Right kidney (tissue), 1 donor: ENCODE measurements around the gene RHCG.

Experiments used
- DNase-seq: peaks from one replicate; pipeline ENCODE4 v3.0.0-alpha.2; 2016

RHCG gene

DNA sequence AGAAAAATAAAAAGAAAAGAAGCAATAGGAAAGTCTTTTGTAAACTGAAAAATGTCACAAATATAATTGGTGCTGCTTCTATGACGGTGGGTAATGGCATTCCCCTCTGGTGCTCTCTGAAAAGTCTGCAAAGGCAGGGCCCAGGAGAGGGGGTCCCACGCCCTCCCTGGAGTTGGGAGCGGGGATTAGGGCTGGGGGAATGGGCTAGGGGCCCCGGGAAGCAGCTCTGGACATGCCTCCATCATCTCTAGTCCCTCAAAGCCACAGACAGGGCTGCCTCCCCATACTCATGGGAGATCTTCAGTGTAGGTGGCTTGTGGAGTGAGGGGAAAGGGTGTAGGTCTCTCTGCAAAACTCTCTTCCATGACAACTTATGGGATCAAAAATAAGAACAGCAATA is 7.8 kb upstream of the RHCG start:
- DNase-seq = no peak

DNA sequence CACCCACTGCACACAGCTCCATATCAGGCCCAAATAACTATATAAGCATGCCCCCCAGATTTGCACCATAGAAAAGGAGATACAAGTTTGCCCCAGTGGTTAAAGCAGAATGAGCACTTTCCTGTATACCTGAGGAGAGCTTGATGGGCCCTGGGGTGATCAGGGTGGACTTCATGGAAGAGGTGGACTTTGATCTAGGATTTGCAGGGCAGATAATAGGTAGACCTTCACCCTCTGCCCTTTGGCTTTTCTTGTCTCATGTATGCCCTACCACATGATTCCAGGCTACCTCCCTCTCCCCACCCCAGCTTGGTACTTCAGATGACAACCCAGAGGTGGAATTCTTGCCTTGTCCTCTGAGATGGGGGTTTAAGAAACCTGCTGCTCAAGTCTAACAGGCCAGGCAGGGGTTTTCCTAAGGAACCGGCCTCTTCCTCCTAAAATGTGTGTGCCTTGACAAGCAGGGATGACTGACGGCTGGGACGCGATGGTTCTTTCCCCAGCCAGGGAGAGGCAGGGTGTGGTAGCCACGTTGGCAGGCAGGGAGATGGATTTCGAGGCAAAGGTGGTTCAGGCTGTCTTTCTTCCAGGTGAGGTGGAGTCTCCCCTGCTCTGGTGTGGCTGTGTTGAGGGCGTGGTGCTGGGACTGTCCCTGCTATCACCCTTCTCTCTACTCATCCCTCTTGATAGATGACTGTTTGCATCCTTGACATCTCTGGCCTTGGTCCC is 6.6 kb upstream of the RHCG start:
- DNase-seq = no peak

DNA sequence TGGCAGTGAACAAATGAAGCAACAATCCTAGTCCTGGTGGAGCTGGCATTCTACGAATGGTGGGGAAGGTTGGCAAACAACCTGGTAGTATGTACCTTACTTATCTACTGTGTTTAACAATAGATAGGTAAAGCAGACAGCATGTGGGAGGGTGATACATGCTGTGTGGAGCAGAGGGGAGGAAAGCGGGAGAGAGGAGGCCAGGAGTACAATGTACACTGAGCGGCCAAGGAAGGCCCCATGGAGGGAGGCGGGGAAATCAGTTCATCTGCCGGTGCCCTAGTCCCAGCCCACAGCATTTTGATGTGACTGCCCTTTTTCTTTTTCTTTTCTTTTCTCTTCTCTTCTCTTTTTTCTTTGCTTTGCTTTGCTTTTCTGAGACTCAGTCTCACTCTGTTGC is 5.3 kb upstream of the RHCG start:
- no peak for DNase-seq

DNA sequence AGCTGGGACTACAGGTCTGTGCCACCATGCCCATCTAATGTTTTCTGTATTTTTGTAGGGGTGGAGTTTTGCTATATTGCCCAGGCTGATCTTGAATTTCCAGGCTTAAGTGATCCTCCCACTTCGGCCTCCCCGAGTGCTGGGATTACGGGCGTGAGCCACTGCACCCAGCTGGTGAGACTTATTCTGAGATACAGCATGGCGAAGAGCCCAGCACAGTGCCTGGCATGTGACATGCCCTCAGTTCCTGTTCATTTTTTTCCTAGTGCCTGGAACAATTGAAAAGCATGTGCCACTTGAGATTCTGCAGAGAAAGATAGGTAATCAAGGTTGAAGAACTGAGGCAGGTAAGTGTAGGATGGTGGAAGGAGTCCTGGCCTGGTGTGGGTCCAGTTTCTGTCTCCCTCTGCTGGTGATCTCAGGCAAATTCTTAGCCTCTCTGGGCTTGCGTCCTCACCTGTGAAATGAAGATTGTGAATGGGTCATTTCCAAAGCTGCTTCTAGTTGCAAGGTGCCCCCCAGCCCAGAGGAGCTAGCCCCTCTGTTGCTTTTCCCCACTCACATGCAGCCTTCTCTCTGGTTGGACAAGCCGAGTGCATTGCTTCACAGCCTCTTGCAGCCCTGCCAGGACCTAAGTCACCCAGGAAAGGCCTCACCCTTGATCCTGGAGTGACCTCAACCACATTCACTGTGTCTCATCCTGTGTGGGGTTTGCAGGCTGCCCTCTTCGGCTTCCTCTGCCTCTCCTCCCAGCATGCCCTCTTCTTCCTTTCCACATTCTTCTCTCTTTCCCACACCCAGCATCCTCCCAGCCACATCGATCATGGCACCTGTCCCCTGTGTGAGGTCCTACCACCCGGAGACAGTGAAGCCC is 4.3 kb upstream of the RHCG start:
- DNase-seq = no peak

DNA sequence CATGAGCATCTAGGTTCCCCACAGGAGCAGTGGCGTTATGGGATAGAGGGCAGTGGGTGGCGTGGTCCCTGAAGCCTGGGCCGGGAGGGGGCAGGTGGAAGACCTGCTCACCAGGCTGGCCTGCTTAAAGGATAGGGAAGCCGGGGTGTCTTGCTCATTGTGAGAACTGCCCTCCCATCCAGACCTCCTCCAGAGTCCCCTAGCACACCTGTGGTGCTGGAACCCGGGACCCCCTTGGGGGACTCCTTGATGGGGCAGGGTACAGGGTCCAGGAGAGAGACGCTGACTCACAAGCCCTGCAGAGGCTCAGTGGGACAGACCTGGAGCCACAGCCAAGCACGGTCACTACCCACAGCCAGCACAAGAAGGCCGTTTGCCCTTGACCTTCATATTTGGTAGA is 2.8 kb upstream of the RHCG start:
- no peak for DNase-seq

DNA sequence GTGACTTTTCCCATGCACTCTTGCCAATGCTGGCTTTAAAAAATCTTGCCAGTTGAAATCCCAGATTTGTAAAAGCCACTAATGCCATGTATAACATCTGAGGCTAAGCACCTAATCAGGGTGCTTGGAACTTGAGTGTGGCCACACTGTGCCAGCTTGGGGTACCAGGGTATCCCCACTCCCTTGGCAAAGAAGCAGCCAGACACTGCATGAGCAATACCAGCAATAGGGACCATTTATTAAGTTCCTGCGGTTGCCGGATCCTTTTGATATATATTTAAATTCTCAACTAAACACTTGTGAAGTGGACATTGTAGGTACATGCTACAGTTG is 2.2 kb upstream of the RHCG start:
- no peak for DNase-seq

DNA sequence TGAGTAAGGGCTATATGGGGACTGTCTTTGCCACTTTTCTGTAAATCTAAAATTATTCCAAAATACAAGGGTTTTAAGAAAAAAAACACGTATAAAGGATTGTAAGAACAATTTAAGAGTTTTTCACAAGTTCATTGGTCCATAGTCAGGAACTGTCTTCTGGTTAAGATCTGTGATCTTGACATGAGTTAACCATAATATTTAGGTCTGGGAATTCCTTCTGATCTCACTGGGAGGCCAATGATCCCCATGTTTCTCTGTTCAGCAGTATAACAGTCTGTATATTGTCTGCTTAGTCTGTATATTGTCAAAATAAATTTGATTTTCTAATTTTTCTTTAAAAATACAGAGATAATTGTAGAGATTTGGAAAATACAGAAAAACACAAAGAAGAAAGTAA is 848 bp upstream of the RHCG start:
- no peak for DNase-seq

DNA sequence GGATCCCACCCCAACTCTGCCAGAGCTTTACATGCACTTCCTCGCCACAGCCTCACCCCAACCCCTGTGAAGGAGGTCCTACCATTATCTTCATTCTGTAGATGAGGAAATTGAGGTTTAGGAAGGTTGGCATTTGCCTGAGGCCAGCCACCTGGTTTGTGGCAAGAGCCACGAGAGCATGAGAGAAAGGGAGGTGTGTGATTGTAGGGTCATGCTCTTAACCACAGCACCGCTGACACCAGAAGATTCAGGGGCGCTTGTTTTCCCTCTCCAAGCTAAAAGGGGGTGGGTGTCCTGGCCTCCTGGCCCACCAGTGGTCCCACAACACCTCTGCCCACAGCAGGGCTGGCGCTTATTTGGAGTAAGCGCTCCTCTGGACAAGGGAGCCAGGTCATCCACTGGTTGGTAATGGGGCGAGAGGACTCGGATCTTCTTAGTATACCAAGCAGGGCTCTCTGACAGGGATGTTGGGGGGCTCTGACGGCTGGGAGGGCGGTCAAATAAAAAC is 691 bp downstream of the RHCG start:
- DNase-seq = no peak

DNA sequence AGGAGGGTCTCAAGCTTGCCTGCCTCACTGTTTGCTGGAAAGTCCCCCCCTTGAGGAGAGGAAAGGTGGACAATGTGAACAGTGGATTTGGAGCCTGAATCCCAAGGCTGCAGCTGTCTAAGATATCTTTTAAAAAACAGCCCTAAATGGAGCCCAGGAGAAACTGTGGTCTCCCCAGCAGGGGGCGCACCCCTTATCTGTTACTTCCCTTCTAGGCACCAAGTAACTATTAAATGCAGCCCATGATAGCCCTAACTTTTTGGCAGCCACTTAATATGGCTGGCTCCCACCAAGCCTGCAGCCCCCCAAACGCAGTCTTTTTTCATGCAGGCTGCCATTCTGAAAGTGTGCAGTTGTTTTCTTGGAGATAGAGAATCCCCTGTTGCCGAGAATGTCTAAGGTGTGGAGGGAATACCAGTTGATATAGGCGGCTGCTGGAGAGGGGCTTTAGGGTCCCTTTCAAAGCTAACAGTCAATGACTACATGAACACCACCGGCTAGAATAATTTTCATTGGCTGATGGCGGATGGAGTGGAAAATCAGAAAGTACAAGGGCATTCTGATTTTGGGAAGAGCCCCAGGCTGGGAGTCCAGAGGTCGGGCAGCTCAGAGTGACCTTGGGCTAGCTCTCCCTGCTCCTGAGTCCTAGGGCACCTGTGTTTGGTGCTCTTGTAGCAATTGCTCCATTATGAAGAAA is 1.3 kb downstream of the RHCG start:
- no peak for DNase-seq

DNA sequence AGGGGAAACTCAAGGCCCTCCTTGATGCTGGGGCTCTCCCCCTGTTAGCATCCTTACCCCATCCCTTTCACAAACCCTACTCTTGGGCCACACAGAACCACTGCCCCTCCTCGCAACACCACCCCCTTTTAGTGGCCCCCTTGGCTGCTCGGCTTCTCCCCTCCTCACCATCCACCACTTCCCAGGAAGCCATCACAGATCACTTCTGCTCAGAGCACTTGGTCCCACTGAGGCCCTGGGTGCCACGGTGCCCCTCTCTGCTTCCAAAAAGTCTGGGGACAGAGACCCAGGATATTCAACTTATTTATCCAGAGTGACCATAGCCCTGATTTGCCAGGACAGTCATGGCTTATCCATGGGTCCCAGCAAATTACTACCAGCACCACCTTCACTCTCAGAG is 2.4 kb downstream of the RHCG start:
- no peak for DNase-seq

DNA sequence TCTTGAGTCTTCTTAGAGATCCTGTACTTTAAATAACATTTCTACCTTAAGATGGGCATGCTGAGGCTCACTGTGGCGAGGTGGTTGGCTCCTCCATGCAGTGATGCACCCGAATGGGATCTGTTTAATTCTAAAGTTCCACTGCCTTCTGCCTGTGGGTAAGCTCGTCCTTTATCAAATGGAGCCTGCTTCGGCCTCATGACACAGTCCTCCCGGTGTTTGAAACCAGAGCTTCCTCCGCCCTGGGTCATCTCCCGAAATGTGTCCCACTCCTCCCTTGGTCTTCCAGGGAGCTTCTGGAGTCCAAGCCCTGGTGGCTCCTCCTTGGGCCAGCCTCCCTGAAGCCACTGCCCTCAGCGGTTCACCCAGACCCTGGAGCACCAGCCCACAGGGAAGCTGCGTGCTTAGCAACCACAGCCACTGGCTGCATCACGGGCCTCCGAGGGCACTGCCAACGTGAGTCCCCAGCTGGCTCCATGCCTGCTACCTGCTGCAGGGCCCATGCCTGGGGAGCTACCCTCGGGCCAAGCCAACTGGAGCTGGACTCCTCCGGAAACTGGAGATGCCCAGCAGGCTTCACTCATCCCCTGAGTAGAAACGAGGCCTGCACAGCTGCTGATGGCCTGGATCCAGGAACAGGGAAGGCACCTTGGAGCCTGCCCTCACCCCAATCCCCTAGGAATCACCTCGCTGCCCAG is 3.3 kb downstream of the RHCG start:
- DNase-seq = no peak

DNA sequence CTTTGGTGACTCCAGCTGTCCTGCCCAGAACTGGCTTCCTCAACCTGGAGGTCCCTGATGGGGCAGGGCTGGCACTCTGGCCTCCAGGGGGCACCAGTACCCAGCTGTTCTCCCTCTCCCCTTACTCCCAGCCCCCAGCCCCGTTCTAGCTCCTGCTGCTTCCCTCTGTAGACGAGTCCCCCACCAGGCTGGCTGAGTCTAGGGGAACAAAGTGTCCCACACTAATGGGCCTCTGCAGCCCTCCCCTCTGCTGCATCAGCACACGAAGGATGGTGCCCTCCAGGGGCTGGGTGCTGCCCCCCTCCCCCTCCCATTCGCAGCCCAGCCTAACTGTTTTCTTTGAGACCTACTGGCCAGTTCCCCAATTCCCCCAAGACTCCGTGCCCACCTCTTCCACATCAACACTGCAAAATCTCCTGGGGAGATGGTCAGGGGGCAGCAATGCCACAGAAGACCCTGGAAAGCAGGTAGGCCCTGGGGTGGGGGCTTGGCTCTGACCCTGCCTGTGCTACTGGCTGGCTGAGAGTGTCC is 4.2 kb downstream of the RHCG start:
- DNase-seq = no peak

DNA sequence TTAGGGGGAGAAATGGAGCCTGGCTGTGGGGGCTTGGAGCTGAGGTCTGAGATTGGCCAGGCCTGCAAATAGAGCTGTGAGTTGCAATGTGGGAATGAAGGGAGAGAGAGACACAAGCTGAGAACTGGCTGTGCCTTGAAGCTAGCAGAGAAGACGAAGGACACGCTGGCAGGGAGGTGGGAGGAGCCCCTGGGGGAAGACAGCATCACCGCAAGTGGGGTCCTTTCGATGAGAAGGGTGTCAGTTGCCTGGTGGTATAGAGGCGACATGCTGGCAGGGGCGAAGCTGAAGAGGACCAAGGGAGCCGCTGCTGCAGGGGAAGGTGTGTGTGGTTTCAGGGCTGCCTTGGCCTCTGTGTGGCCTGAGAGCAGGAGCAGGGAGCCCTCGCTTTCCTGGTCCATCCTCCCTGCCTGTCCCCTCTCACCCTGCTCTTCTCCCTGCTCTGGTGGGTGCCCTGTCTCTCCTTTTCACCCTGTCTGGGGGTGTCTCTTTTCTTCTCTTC is 5.5 kb downstream of the RHCG start:
- DNase-seq = no peak

DNA sequence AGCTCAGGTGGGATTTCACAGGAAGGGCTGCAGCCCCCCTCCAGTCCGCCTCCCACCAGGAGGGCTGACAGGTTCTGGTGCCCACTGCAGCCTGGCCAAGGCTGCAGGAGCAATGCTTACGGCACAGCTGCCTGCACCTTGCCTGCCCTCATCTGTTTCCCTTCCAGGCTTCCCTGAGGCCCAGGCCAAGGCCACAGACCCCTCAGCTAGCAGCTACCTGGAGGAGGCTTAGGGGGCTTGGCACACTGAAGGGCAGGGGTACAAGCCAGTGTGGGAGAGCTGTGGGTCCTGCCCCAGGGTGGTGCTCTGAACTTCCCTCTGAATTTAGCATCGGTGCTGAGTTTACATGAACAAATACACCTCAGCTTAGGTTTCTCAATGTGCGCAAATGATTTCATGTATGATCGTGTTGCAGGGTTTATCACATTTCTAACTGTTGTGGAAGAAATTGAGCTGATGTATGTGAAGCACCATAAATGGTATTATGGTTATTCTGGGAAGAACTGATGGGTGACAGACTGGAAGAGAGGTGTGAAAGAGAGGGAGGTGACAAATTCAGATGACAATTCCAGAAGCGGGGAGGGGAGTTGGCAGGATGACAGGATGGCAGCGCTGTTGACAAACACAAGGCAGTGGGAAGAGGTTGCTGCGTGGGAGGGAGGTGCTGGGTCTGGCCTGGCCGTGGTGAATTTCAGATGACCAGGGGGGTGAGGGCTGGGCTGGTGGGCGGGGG is 6.1 kb downstream of the RHCG start:
- DNase-seq = no peak

DNA sequence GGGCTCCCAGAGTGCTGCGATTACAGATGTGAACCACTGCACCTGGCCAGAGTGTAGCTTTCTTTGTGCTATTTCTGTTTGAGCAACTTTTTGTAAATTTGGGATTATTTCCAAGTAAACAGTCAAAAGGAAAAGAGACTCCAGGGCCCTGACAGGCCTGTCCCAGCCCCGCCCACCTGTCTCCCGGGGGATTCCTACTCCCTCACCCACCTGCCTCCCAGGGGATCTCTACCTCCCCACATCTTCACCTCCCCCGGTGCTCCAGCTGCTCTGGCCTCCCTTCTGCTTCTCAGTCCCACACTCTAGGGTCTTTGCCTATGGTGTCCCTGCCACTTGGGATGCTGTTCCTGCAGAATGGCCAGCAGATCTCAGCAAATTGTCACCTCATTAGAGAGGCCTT is 7.0 kb downstream of the RHCG start:
- no peak for DNase-seq

DNA sequence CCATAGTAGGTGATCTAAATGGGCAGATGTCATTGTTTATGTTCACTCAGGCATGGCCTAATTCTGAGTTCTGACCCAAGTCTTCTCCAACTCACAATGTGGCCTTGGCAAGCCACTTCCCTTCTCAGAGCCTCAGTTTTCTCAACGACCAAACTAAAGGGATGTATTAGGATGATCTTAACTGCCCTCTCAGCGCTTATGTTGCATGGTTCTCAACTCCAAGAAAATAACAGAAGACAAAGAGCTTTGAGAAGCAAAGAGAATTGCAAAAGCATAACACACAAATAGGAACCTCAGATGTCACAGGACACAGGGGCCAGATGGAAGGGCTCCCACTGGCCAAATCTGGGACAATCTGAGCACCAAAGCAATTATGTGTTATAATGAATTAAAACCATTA is 8.6 kb downstream of the RHCG start:
- DNase-seq = no peak

DNA sequence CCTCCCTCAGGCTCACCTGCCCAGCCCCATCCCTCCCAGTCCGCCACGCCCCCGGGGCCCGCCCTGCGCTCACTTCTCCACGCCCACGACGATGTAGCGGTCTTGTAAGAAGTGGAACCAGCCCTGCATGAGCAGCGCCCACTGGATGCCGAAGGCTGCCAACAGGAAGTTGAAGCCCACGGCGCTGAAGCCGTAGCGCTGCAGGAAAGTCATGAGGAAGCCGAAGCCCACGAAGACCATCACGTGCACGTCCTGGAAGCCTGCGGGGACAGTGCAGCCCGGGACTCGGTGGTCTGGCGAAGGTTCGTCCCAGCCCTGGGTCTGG is 9.7 kb downstream of the RHCG start:
- DNase-seq = no peak

DNA sequence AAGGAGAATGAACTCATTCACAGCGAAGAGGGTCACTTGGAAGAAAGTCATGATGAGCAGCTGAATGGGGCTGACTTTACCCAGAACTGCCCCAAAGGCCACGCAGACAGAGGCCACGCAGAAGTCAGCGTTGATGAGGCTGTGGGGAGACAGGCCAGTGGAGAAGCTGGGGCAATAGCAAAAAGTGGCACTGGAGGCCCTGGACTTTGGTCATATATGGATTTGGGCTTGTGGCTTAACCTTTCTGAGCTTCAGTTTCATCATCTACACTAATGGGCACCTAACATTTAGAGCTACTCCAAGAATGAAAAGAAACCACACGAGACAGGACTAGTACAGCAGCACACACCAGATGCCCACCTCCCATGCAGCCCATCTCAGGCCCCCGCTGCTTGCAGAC is 13.3 kb downstream of the RHCG start:
- no peak for DNase-seq

DNA sequence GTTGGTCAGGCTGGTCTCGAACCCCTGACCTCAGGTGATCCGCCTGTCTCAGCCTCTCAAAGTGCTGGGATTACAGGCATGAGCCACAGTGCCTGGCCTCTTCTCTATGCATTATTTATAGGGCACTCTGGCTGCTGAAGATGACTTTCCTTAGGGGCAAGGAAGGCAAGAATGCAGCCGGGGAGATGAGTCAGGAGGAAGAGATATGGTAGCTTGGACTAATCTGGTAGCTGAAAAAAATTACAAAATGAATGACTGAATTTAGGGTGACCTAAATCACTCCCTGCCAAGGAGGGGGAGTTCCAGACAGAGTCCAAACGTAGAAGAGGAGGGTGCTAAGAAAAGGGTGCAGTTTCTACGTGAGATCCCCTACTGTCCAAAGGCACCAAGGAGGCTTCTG is 14.2 kb downstream of the RHCG start:
- DNase-seq = no peak

DNA sequence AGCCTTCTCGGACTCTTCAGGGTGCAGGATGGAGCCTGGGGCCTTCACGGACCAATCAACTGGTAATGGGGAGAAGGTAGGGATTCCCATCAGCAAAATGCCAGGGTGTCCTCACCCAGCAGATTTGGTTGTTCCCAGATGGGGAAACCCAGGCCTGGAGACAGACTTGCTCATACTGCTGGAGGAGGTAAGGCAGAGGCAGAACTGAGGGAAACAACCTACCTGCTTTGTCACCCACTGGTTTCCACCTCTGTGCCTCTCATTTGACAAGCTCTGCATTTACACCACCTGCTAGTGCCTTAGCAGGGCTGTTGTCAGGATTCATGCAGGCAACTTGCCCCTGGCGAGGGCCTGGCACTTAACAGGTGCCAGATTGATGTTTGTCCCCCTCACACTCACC is 15.9 kb downstream of the RHCG start:
- DNase-seq = no peak

DNA sequence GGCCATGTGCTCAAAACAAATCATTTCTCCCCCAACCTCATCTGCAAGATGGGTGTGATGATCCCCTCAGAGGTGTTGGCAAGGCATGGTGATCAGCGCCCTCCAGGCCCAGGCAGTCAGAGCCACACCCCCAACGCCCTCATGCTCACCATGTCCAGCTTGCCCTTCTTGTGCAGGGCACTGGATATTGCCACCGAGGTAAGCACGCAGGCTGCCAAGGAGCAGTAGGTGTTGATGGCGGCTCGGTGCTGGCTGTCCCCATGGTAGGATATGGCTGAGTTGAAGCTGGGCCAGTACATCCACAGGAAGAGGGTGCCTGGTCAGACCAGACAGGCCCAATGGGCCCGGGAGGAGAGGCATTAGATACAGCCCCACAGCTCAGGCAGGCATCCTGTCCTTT is 17.2 kb downstream of the RHCG start:
- no peak for DNase-seq
